ENCODE data around the gene BRK1.

DNA sequence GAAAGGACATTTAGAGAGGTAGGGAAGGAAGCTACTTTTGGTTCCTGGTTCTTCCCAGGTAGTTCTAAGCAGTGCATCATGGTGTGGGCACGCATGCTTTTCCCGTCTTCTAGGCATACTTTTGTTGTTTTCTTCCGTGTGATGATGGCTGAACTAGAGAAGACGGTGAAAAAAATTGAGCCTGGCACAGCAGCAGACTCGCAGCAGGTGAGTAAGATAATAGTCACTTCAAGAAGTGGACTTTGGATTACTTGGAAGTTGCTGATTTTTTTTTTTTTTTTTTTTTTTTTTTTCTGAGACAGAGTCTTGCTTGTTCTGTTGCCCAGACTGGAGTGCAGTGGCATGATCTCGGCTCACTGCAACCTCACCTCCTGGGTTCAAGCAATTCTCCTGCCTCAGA lies 25.3 kb upstream of the BRK1 start:
- TF ChIP-seq, protein P1, sequence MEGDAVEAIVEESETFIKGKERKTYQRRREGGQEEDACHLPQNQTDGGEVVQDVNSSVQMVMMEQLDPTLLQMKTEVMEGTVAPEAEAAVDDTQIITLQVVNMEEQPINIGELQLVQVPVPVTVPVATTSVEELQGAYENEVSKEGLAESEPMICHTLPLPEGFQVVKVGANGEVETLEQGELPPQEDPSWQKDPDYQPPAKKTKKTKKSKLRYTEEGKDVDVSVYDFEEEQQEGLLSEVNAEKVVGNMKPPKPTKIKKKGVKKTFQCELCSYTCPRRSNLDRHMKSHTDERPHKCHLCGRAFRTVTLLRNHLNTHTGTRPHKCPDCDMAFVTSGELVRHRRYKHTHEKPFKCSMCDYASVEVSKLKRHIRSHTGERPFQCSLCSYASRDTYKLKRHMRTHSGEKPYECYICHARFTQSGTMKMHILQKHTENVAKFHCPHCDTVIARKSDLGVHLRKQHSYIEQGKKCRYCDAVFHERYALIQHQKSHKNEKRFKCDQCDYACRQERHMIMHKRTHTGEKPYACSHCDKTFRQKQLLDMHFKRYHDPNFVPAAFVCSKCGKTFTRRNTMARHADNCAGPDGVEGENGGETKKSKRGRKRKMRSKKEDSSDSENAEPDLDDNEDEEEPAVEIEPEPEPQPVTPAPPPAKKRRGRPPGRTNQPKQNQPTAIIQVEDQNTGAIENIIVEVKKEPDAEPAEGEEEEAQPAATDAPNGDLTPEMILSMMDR (IDR thresholded peaks at IDR 0.05) = no peak
- no peak for TF ChIP-seq POLR2A (IDR thresholded peaks at IDR 0.05; ENCODE audit: low read depth)

Data from esophagus muscularis mucosa (tissue), 3 donors.